HG03108 (cell line): ENCODE measurements around the gene PRMT5.

Source experiments
- ATAC-seq: cut with Tn5 transposase; IDR thresholded peaks from one replicate; pipeline ENCODE4 v1.9.1; 2021; ENCODE audit warnings: moderate library complexity; ENCODE audit not compliant: unreplicated experiment

PRMT5 gene

DNA sequence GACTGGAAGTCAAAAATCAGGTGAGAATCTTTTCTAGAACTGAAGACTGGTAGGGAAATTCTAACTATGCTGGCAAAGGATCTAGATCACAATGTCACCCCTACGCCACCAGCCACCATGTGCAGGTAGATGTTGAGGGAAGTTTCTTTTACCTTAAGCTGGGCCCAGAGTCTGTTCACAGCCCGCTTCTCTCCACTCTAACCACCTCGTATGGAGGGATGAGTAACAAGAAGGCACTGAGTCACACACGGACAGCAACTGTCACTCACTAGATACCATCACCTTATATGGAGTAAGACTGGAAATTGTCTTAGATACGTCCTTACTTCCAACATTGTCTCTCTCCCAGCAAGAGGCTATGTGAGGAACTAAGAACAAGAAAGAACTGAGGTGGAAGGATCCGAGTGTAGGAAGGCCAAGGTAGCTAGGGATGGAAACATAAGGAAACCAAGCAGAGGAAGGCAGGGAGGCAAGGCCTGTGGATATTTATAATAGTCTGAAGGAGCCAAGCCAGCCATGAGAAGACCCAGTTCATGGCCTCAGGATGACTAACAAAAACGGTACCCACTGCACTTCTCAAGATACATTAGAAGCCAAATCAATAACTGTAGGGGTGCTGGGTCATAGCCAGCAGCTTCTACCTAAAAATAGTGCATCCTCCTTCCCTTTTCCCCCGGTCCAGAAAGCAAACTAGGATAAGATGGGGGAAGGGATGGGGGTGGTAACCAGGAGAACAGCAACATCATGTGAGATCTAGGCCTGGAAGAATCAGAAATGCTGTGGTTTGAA, 30.7 kb downstream of the PRMT5 start:
- no peak for ATAC-seq

DNA sequence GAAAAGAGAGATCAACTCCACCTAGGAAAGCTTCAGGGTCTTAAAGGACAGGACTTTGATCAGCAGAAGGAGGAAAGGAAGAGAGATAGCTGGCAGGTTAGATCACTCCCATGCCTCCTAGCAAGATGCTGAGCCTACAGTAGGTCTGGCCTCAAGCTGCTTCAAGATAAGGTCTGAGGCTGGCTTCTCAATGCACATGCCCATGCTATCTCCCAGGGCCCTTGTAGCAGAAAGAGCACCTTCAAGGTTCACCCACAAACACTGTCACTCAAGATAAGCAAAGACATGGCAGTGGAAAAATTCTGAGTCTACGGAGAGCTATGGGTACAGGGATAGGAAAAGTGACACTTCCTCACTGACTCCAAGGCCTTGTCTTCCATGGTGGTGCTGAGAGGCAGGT, 31.8 kb downstream of the PRMT5 start:
- no peak for ATAC-seq

DNA sequence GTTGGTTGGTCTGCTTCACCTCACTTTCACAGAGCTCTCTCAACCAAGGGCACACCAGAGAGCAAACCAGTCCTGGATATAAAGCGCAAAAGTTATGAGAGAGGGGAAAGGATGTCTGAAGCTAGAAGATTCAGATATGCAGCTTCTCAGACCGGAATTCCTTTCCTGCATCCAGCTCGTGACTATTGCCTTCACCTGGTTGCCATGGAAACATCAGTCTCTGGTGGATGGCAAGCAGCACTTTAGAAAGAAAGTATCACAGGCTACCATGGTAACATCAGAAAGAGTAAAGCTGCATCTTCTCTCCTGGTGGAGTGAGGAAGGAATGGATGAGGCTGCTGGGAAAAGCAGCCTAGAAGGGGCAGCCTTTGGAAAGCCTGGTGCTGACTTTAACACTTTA, 32.4 kb downstream of the PRMT5 start:
- ATAC-seq: no peak

DNA sequence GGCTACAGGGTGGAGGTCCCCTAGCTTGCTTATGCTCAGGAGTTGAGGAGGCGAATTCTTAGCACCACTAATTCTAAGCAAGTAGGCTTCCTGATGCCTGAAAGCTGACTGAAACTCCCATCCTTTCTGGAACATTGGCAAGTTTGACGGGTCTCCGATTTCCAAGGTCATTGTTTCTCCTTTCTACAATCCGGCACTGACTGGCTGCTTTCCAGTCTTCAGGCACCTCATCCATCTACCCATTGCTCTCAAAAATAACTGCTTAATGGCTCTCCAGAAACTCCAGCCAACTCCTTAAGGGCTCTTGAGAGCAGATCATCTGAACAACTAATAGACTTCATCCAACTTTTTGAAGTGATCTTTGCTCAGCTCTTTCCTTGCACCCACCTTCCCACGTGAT, 32.8 kb downstream of the PRMT5 start:
- no peak for ATAC-seq

DNA sequence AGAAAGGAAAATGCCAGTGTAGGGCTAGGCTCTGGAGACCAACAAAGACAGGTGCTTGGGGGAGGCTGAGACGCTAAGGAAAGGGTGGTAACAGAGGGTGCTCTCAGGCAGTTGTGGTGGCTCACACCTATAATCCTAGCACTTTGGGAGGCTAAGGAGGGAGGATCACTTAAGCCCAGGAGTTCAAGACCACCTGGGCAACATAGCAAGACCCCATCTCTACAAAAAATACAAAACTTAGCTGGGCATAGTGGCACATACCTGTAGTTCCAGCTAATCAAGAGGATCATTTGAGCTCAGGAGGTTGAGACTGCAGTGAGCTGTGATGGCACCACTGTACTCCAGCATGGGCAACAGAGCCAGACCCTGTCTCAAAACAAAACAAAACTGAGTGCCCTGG, 33.8 kb downstream of the PRMT5 start:
- no peak for ATAC-seq

DNA sequence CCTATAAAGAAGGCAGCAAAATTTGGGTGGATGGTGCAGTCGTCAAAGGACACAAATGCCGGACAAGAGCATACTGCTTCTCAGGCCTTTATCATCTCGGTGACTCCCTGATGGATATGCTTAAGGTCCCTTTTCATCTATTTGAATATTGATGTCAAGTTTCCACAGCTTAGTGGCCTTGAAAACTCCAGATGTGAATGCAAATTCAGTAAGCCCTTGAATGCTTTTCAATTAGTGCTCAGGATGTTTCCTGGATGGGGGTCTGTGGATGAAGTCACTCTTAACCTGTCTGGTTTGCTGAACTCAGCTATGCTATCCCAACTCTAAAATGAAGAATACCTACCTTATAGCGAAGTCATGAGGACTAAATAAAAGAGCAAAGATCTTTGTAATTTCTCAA, 35.5 kb downstream of the PRMT5 start:
- ATAC-seq: no peak

DNA sequence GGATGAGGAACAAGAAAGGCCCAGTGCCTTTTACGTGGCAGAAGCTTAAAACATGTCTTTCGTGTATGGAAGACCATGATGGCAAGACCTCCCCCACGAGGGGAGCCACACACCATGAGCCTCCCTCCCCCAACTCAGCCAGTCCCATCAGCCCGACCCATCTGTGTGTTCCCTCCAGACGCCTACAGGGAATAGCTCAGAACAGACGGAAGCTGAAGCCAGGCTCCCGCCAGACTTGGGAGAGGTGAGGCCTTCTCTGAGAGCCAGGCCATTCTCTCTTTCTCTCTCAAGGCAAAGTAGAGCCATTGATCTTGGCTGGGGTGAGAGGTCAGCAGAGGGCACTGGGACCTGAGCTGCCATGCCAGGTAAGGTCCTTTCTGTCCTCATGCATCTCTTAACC, 36.7 kb downstream of the PRMT5 start:
- no peak for ATAC-seq

DNA sequence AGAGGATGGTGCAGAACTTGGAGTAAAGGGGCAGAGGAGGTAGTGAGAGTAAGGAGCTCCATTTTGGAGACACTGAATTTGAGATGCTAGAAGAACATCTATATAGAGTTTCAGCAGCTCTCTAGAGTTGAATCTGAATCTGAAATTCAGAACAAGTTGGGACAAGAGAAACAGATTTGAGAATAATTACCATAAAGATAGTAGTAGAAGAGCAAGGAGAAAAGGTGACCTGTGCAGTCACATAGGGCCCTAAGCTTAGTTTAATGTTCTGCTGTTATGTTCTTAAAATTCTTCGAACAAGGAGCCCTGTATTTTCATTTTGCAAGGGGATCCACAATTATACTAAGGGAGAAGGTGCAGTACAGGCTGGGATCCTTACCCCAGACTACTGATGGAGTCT, 38.8 kb downstream of the PRMT5 start:
- ATAC-seq: no peak

DNA sequence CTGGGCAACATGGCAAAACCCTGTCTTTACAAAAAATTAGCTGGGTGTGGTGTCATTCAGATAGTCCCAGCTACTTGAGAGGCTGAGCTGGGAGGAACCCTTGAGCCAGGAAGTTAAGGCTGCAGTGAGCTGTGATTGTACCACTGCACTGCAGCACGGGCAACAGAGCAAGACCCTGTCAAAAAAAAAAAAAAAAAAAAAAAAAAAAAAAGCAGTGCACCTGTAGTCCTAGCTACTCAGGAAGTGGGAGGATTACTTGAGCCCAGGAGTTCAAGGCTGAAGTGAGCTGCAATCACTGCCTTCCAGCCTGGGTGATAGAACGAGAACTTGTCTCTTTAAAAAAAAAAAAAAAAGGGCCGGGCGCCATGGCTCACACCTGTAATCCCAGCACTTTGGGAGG, 40.5 kb downstream of the PRMT5 start:
- no peak for ATAC-seq

DNA sequence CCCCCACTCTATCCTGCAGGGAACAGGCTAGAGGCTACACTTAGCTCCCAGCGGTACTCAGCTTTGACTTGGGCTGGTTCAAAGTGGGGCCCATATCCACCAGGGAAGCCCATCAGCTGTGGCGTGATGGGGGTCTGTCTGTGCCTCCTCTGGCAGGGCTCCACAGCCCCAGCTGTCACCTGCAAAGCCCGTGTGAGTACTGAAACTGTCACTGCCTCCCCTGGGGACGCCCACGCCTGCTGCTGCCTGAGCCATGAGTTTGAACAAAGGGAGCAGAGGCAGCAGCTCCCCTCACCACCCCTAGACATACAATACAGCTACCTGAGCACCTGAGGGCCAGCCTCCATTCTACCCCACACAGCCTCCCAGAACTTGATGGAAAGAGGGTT, 41.2 kb downstream of the PRMT5 start:
- ATAC-seq: peak; percentile 32

DNA sequence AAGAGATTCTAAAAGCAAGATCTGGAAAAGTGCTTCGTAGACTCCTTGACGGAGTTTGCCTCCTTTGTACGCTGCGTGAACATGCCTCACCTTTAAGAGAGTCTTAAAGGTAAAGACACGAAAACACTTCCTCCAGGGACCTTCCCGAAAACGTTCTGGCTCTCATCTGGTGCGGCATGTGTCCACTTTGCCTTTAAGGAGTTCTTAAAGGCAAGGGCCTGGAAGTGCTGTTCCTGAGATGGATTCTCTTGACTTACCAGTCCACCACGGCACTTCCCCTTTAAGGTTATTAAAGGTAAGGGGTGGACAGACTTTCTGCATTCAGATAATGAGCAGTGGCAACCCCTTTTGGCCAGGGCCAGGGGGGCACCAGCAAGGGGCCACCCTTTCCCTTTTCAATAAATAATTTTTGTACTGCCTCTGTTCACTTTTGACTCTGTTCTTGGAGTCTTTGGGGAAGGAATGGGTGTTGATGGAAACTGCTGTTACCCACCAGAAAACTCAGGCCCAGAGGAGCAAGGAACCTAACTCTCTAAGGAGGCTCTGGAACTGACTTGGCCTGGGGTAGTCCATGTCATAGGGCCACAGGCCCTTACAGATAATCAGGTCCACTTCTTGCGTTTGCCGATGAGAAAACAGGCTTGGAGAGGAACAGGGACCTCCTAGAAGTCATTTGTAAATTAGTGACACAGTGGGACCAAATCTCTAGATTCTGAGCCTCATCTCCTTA, 41.8 kb downstream of the PRMT5 start:
- ATAC-seq: peak; percentile 38

DNA sequence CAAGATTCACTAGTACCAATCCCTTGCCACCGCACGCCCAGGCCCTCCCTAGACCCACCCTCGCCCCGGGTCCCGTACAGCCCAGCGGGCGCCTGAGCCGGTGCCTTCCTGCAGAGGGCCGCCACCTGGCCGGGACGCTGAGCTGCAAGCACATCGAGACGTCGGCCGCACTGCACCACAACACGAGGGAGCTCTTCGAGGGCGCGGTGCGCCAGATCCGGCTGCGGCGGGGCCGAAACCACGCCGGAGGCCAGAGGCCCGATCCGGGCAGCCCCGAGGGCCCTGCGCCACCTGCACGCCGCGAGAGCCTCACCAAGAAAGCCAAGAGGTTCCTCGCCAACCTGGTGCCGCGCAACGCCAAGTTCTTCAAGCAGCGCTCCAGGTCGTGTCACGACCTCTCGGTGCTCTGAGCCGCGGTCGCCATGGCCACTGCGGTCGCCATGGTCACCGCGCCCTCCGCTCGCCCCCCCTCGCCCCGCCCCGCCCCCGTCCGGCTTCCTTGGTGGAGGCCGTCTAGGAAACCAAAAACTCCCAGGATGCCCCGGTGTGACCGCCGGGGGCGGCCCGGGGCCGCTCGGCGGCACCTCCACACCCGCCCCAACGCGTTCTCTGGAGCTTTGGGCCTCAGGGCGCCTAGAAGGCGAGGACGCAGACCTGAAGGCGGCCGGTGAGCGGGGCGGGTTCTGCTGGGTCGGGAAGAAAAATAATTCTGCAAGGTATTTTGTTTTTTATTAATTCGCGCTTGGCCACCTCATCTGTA, 42.5 kb downstream of the PRMT5 start:
- ATAC-seq: peak; percentile 45

DNA sequence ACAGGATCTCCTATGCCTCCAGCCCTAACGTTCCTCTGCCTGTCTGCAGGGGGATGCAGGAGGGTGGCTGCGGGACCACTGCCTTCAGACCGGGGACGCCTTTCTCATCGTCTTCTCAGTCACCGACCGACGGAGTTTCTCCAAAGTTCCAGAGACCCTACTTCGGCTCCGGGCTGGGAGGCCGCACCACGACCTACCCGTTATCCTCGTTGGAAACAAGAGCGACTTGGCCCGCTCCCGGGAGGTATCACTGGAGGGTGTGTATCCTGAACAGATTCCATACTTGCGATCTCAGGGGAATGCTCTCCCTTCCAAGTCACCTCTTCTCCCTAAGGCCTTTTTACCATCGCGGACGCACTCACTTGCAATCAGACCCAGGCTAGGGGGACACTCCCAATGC, 43.2 kb downstream of the PRMT5 start:
- no peak for ATAC-seq

DNA sequence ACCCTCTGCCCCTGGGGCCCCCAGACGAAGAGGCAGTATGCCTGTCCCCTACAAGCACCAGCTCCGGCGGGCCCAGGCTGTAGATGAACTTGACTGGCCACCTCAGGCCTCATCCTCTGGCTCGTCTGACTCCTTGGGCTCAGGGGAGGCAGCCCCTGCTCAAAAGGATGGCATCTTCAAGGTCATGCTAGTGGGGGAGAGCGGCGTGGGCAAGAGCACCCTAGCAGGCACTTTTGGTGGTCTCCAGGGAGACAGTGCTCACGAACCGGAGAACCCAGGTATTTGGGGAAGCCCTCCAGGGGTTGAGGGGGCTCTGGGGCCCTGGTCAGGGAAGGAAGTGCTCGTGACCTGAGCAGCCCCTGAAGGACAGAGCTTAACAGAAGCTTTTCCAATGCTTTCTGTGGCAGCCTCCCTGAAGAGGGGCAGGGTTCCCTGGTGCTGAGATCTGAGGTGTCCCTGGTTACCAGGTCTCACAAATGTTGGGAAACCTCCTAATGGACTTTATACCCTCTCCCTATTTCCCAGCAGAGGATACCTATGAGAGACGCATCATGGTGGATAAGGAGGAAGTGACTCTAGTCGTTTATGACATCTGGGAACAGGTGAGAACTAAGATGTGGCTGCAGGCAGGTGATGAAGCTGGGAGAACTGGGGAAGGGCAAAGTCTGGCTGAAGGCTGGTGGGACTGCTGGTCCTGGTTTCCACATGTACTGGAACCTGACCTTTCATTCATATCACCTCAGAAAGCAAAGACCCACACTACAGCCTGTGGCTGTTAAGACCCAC, 44.2 kb downstream of the PRMT5 start:
- no peak for ATAC-seq

DNA sequence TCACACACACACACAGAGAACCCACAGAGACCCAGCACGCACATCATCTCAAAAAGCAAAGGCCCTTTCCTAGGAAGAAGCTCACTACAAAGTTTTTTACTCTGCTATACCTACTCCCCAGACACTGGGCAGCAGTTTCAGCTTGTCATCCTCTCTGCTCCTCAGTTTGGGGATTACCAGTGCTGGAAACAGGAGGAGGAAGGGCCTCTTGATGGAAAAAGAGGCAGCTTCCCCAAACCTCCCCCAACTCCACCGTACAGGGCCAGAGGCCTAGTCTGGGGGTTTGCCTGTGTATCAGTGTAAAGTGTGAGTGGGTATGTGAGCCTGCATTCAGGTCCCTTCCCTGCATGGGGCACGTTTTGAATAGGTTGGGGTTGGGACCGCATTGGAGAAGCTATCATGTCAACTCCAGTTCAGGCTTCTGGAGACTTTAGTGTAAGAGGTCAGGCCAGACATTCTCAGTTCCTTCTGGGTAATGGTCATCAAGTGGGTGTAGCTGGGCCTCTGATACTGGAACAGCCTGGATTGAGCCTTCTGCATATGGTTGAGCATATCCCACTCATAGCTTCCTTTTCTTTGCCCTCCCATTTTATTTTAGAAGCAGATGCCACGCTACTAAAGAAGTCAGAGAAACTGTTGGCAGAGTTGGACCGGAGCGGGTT, 45.0 kb downstream of the PRMT5 start:
- no peak for ATAC-seq

DNA sequence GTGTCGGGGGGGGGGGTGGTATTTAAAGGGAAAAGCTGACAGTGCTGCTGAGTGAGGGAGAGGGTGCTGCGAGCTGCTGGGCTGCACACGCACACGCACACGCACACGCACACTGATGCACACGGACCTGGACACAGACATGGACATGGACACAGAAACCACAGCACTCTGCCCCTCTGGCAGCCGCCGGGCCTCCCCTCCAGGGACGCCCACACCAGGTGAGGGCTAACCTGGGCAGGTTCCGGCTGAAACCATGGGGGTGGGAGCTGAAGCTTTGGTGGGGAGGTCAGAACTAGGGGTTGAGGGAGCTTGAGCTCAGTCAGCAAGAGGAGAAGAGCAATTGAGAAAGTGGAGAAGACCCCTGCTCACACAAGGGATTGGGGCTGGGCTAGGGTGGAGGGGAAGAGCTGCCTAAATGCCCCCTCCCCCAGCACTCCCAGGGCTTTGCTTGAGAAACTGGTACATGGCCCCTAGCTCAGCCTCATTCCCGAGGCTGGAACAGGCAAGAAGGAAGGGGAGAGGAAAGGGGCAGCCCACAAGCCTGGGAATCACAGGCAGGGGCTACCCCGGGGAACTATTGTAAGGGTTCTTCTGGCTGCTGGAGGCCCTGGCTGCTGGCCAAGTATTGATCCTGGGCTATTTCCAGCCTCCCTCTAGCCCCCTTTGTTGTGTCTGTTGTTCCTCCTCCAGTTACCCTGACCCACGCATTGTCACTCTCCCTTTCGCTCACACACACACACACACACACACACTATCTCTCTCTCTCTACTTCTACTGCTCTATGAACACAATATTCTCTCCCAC, 45.8 kb downstream of the PRMT5 start, which contains the start of gene REM2:
Gene REM2, plus strand, starts transcription at position 50 of the 804 bp plus-strand sequence. Its CDS starts 66 bp downstream, at position 116.
- no peak for ATAC-seq

DNA sequence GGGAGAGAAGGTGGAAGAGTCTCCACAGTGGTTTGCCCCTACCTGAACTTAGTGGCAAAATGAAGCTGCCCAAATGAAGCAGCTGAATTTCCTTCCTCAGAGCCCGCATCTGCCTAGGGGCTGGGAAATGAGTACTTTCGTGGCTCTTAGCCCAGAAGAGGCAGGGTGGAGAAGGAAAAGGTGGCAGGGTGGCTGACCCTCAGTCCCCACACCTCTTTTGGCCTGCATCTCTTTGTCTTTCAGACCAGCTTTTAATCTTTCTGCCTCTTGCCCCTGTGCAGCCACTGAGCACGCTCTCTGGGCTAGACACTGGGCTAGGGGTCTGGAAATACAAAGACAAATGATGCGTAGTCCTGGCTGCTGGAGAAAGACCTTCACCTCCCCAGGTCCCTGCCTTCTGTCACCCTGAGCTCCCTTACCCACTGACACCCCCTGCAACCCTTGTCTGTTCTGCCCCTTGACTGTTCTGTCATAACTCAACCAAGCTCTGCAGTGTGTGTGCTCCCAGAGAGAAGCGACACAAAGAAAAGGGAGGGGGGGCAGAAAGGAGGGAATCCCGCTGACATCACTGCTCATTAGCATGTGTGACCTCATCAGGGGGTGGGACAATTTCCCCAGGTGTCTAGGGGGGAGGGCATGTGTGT, 46.5 kb downstream of the PRMT5 start:
- no peak for ATAC-seq

DNA sequence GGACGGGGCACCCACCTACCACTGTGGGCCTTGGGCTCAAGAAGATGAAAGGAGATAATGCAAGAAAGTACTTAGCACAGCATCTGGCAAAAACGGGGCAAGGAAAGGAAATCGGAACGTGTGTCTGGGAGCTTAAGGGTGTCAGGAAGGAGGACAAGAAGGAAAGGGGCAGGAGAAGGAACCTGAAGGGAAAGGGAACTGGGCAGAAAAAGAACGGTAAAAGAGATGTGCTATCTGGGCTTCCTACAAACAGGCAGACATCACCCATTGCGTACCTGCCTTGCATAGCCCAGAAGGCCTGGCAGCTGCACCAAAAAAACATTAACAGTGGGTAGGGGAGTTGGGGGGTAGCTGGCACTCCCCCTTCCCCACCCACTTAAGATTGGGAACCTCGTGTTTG, 47.1 kb downstream of the PRMT5 start:
- ATAC-seq: no peak
